Calu3 (cell line): ENCODE data around the gene HOXA11. TPM values are rescaled to one million over a fixed set of nuclear protein-coding genes. Genes with fewer than 3 reads are reported as not detected.

Source experiments
- BruUV-seq: library from RNA; stranded (reverse); fragments of 400-500 nt; replicated peaks from 2 replicates; lab custom pipeline; 2021; lab: Mats Ljungman, UMichigan
- CTCF ChIA-PET: fragments of 300-600 bp; sonication (Branson Sonifier 250); formaldehyde crosslinking; loops from one replicate; lab custom pipeline; 2022; ENCODE audit warnings: antibody characterized with exemption; lab: Charles Lee
- DNase-seq: peaks from one replicate; pipeline ENCODE4 v3.0.0; 2022
- H3K27ac Mint-ChIP-seq: one replicate; pipeline ENCODE4 v1.8.0; 2022; ENCODE audit warnings: mixed read lengths; ENCODE audit not compliant: unreplicated experiment
- H3K27me3 Mint-ChIP-seq: one replicate; pipeline ENCODE4 v1.8.0; 2022; ENCODE audit warnings: mixed read lengths; ENCODE audit not compliant: unreplicated experiment
- H3K36me3 Mint-ChIP-seq: one replicate; pipeline ENCODE4 v1.8.0; 2022; ENCODE audit warnings: mild to moderate bottlenecking, moderate library complexity, mixed read lengths; ENCODE audit not compliant: insufficient read depth, unreplicated experiment
- H3K4me1 Mint-ChIP-seq: one replicate; pipeline ENCODE4 v1.8.0; 2022; ENCODE audit warnings: mild to moderate bottlenecking, low read depth, mixed read lengths; ENCODE audit not compliant: unreplicated experiment
- H3K4me3 Mint-ChIP-seq: one replicate; pipeline ENCODE4 v1.8.0; 2022; ENCODE audit warnings: mild to moderate bottlenecking, low read depth, moderate library complexity, mixed read lengths; ENCODE audit not compliant: unreplicated experiment
- H3K9me3 Mint-ChIP-seq: one replicate; pipeline ENCODE4 v1.8.0; 2022; ENCODE audit warnings: low read depth, mixed read lengths; ENCODE audit not compliant: unreplicated experiment
- intact Hi-C: fragments of 100-400 bp; cut with micrococcal nuclease; formaldehyde crosslinking; loops from one replicate; pipeline ENCODE4 v1.10.0; 2022; ENCODE audit not compliant: unreplicated experiment
- total RNA-seq: library from RNA; stranded (reverse); gene quantifications from 2 replicates; pipeline ENCODE4 v1.2.3, GENCODE V29; 2022
- TF ChIP-seq, protein P1 (sequence below): fragments of 200-600 bp; IDR thresholded peaks from one replicate; pipeline ENCODE4 v1.8.0; 2022; ENCODE audit warnings: antibody characterized with exemption; ENCODE audit not compliant: unreplicated experiment

Gene HOXA11
- total RNA-seq, 1 experiment from 2014 or later: 0.54 TPM

DNA sequence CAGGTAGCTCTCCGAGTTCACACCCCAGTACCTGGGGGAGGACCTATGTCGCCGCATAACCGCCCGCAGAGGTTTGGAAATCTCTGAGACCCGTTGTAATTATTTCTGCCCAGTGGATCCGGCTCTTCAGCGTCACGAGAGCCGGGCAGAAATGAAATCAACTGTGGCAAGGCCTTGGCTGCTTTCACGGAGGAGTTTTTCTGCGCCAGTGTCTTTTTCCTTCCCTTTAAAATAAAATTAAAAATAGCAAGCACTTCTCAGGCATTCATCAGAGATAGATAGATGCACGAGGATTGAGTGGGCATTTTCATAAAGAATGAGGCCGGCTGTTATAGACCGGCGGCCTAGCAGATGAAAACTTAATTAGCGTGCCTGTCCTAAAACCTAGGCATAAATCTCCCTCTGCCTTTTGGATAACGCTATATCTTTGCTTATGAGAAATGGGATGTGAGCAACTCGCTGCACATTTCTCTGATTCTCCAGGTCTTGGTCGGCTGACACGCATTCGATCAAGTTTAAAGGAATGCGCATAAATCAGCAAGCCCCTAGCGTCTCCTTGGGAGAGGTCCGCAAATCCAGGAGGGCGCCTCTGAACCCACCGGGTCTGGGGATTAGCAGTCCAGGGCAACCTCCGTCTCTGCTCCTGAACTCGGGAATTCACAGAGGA, 8.4 kb upstream of the HOXA11 start:
- H3K36me3 Mint-ChIP-seq: peaks cover 4% of the 10 kb centered on the region
- peak overlapping the region; percentile 61 for H3K4me3 Mint-ChIP-seq
- no peak overlapping the region for H3K27ac Mint-ChIP-seq
- TF ChIP-seq, protein P1, sequence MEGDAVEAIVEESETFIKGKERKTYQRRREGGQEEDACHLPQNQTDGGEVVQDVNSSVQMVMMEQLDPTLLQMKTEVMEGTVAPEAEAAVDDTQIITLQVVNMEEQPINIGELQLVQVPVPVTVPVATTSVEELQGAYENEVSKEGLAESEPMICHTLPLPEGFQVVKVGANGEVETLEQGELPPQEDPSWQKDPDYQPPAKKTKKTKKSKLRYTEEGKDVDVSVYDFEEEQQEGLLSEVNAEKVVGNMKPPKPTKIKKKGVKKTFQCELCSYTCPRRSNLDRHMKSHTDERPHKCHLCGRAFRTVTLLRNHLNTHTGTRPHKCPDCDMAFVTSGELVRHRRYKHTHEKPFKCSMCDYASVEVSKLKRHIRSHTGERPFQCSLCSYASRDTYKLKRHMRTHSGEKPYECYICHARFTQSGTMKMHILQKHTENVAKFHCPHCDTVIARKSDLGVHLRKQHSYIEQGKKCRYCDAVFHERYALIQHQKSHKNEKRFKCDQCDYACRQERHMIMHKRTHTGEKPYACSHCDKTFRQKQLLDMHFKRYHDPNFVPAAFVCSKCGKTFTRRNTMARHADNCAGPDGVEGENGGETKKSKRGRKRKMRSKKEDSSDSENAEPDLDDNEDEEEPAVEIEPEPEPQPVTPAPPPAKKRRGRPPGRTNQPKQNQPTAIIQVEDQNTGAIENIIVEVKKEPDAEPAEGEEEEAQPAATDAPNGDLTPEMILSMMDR: no peak
- DNase-seq: no peak
- peaks cover 60% of the 10 kb centered on the region for H3K27me3 Mint-ChIP-seq
- no peaks in the 10 kb centered on the region for H3K4me1 Mint-ChIP-seq
- no TSS peak for BruUV-seq
- CTCF ChIA-PET: no interaction called here
- H3K9me3 Mint-ChIP-seq: no peaks in the 10 kb centered on the region
- intact Hi-C loops: no loop called here

- BruUV-seq: no TSS peak
- peak; percentile 28 for DNase-seq
- no peaks in the 10 kb centered on the region for H3K4me1 Mint-ChIP-seq
- H3K36me3 Mint-ChIP-seq: peaks cover 7% of the 10 kb centered on the region
- H3K27me3 Mint-ChIP-seq: peaks cover 60% of the 10 kb centered on the region
- H3K4me3 Mint-ChIP-seq: peak overlapping the region; percentile 61
- no peaks in the 10 kb centered on the region for H3K9me3 Mint-ChIP-seq
- CTCF ChIA-PET: interaction anchor here (0.6 to 0.7 kb wide), 2 partner anchors 47 to 1930 kb away, joined by 3 to 5 read pairs; no protein-coding TSS in a partner anchor
- TF ChIP-seq, protein P1: no peak
- intact Hi-C loops: no loop called here
- no peak overlapping the region for H3K27ac Mint-ChIP-seq
Measured at GRCh38 chr7:27192546-27193334, 7.7 kb upstream of the HOXA11 start.

DNA sequence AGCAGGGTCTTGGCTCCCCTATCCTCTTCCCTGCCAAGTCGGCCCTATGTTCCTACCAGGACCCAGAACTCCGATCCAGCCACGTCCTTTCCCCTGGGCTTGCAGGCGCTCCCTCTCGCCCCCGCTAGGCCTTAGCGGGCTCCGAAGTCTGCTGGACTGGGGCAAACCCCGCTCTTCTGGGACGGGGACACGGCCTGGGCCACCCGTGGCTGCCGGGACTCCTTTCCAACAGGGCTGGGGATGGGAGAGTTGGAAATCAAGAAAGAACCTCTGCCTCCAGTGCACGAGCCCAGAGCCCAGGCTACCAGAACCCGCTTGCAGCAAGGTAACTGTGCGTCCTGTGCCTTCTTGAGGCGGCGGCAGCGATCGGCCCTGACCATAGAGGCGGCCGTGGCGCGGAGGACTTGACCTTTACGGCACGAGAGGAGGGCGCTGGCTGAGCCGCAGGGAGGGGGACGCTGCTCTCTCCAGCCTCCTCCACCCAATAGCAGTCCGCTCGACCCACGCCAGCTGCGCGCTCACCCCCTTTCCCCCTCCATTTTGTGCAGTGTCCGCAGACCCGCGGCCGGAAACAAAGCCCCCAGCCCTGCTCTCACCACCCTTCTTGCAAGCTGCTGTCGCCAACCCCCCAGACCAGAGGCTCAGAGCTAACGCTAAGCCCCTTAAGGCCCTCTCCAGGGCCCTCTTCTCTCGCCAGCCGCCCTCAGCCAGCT, 7.0 kb upstream of the HOXA11 start:
- Mint-ChIP-seq H3K4me1 (no peaks in the 10 kb centered on the region), H3K27ac (no peak overlapping the region), H3K27me3 (peaks cover 57% of the 10 kb centered on the region), H3K9me3 (no peaks in the 10 kb centered on the region), H3K4me3 (peak overlapping the region; percentile 61), H3K36me3 (peaks cover 9% of the 10 kb centered on the region)
- DNase-seq: no peak
- TF ChIP-seq, protein P1: no peak
- no TSS peak for BruUV-seq
- CTCF ChIA-PET: interaction anchor here (0.6 to 0.7 kb wide), 3 partner anchors 48 to 1930 kb away, joined by 3 to 5 read pairs (median 4); no protein-coding TSS in a partner anchor
- intact Hi-C loops: no loop called here

DNA sequence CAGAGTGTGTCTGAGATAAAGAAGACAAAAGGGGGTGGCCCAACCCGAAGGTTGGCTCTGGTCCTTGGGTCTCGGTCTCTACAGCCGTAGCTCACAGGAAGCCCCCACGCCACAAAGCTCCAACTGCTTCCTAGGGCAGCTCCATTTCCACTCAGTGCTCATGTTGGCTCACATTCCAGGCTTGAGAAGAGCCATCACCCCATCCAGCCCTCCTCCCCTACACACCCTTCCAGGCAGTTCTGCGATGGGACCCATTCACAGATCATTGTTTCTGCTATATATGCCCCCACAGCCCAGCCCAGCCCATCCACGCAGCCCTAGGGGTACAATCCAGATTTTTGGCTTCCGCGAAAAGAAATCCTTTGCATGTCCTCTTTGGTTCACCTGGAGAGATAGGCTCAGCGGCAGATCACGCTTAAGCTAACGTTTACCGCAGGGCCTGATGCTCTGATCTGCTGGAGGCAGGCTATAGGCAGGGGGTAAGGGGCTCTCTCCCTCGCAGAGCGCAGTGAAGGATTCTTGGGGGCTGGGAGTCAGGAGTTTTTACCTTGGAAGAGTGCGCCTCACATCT, 6.2 kb upstream of the HOXA11 start:
- CTCF ChIA-PET: interaction anchor here (1.5 kb wide), 1 partner anchor 11 kb away, joined by 4 read pairs; no protein-coding TSS in a partner anchor
- no peak for DNase-seq
- no peaks in the 10 kb centered on the region for H3K4me1 Mint-ChIP-seq
- no peaks in the 10 kb centered on the region for H3K9me3 Mint-ChIP-seq
- TF ChIP-seq, protein P1: no peak
- no peak overlapping the region for H3K27ac Mint-ChIP-seq
- intact Hi-C loops: no loop called here
- peaks cover 64% of the 10 kb centered on the region for H3K27me3 Mint-ChIP-seq
- BruUV-seq: no TSS peak
- peaks cover 9% of the 10 kb centered on the region for H3K36me3 Mint-ChIP-seq
- H3K4me3 Mint-ChIP-seq: peak overlapping the region; percentile 61
